ENCODE data around the gene HACD2. TPM values are rescaled to one million over a fixed set of nuclear protein-coding genes. Genes with fewer than 3 reads are reported as not detected.

HACD2 gene
- total and polyA plus RNA-seq, 9 of the 15 experiments (the other 6 are each of a cell fraction or from before 2014, with no cell fraction given), result 1.3 to 10.5 (median 3.8) TPM

- no peaks in the 10 kb centered on the region for H3K36me3 ChIP-seq (ENCODE audit: control insufficient read depth, insufficient read depth, low read length)
- no TSS peak for BruUV-seq (replicated peaks)
- WGBS (ENCODE audit: insufficient coverage, low coverage, missing lambda C conversion rate), result 0% methylated on average over 1 of the region's 2 CpGs
- no peak overlapping the region for H3K27ac ChIP-seq (ENCODE audit: extremely low read depth, low read depth, low read length)
- ChIA-PET CTCF (ENCODE audit: low intra/inter-chr PET ratio) (no interaction called here), POLR2A (interaction anchor here (0.6 kb wide), 1 partner anchor 148 kb away, joined by 5 read pairs; no protein-coding TSS in a partner anchor)
- DNase-seq (ENCODE audit: extremely low read depth in 1 of 4, low spot score in 3 of 4) (no peak), ATAC-seq (no peak), FAIRE-seq (no peak)
- H3K4me1 ChIP-seq (replicated peaks in 1 of 2; ENCODE audit: control insufficient read depth in 2 of 2, insufficient read depth in 2 of 2, low read length in 2 of 2), result peaks cover 0 to 24% of the 10 kb centered on the region in 2 experiments; a peak in 2 of 5 replicates
- H4K20me1 ChIP-seq (replicated peaks; ENCODE audit: control insufficient read depth, insufficient read depth, low read length), result peaks cover 6% of the 10 kb centered on the region; the same call in 1 of the 2 replicates
- H3K4me2 ChIP-seq (ENCODE audit: insufficient read depth, low read length), result no peak overlapping the region
- no peak overlapping the region for H3K4me3 ChIP-seq
- in situ Hi-C loops (cut with MboI), result no loop called here
- peaks cover 0 to 29% of the 10 kb centered on the region in 2 experiments; a peak in 3 of 5 replicates for H3K27me3 ChIP-seq (ENCODE audit: control insufficient read depth in 2 of 2, insufficient read depth in 2 of 2, low read length in 2 of 2)
- H3K9ac ChIP-seq (ENCODE audit: insufficient read depth in 1 of 2, low read depth in 2 of 2, low read length in 2 of 2), result no peak overlapping the region
- peaks cover 2% of the 10 kb centered on the region for H3K9me1 ChIP-seq (ENCODE audit: control insufficient read depth, insufficient read depth, low read length)
- H3K9me3 ChIP-seq (replicated peaks; ENCODE audit: control insufficient read depth, insufficient read depth, low read depth, low read length), result no peaks in the 10 kb centered on the region
- intact Hi-C loops (cut with micrococcal nuclease), result no loop called here
- H3K79me2 ChIP-seq (ENCODE audit: control insufficient read depth, insufficient read depth, low read length), result no peaks in the 10 kb centered on the region
- H2AFZ ChIP-seq (ENCODE audit: low read depth, low read length), result no peak overlapping the region
- TF ChIP-seq ZNF324 (CRISPR knock-in tag; IDR thresholded peaks at IDR 0.05) (no peak), ZNF3 (CRISPR knock-in tag; IDR thresholded peaks at IDR 0.05) (no peak), EP400 (IDR thresholded peaks at IDR 0.05) (no peak), RHOXF2B (CRISPR knock-in tag; conservative IDR thresholded peaks at IDR 0.05) (no peak), MIER1 (IDR thresholded peaks at IDR 0.05; ENCODE audit: low read depth) (no peak), SUPT5H (IDR thresholded peaks at IDR 0.05) (no peak), MYNN (IDR thresholded peaks at IDR 0.05) (no peak), MYNN (CRISPR knock-in tag; IDR thresholded peaks at IDR 0.05) (no peak), HDAC8 (tag; IDR thresholded peaks at IDR 0.05) (no peak), ZNF133 (CRISPR knock-in tag; IDR thresholded peaks at IDR 0.05) (no peak), TCF3 (CRISPR knock-in tag; IDR thresholded peaks at IDR 0.05) (no peak), CBFB (CRISPR knock-in tag; IDR thresholded peaks at IDR 0.05) (no peak), E2F5 (CRISPR knock-in tag; IDR thresholded peaks at IDR 0.05) (no peak), ZNF436 (CRISPR knock-in tag; IDR thresholded peaks at IDR 0.05) (no peak), ZNF143 (CRISPR knock-in tag; IDR thresholded peaks at IDR 0.05) (no peak), ZNF609 (CRISPR knock-in tag; IDR thresholded peaks at IDR 0.05; ENCODE audit: borderline replicate concordance) (no peak)
- TF ChIP-seq, protein P1, sequence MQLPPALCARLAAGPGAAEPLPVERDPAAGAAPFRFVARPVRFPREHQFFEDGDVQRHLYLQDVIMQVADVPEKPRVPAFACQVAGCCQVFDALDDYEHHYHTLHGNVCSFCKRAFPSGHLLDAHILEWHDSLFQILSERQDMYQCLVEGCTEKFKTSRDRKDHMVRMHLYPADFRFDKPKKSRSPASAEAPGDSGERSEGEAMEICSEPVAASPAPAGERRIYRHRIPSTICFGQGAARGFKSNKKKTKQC (CRISPR knock-in tag; IDR thresholded peaks at IDR 0.05), result no peak
- TF ChIP-seq, protein P2, sequence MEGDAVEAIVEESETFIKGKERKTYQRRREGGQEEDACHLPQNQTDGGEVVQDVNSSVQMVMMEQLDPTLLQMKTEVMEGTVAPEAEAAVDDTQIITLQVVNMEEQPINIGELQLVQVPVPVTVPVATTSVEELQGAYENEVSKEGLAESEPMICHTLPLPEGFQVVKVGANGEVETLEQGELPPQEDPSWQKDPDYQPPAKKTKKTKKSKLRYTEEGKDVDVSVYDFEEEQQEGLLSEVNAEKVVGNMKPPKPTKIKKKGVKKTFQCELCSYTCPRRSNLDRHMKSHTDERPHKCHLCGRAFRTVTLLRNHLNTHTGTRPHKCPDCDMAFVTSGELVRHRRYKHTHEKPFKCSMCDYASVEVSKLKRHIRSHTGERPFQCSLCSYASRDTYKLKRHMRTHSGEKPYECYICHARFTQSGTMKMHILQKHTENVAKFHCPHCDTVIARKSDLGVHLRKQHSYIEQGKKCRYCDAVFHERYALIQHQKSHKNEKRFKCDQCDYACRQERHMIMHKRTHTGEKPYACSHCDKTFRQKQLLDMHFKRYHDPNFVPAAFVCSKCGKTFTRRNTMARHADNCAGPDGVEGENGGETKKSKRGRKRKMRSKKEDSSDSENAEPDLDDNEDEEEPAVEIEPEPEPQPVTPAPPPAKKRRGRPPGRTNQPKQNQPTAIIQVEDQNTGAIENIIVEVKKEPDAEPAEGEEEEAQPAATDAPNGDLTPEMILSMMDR (IDR thresholded peaks at IDR 0.05 in 2 of 3, conservative IDR thresholded peaks at IDR 0.05 in 1 of 3; ENCODE audit: insufficient read depth in 2 of 3, low read depth in 1 of 3, low read length in 3 of 3), result no peak
Observed at GRCh38 chr3:123445702-123446101, 139.2 kb downstream of the HACD2 start.
